Gastrocnemius medialis (tissue), 4 donors: Measurements from ENCODE around the gene KCTD14.

Experiments
- CTCF ChIP-seq, 5 experiments: fragments of 450-650 bp in 3 of 5; fragments of 200-600 bp in 2 of 5; sonication (generic) in 2 of 5; IDR thresholded peaks in 4 of 5; conservative IDR thresholded peaks in 1 of 5; 1 replicate in 4 of 5; 2 replicates in 1 of 5; pipeline ENCODE4 v1.5.1; 2016 to 2019; ENCODE audit warnings: antibody characterized with exemption in 5 of 5, mild to moderate bottlenecking in 3 of 5, moderate library complexity in 3 of 5
- POLR2A ChIP-seq, 2 donors: fragments of 450-650 bp; IDR thresholded peaks; one replicate each; pipeline ENCODE4 v1.6.1; 2017; ENCODE audit warnings: antibody characterized with exemption in 2 of 2, mild to moderate bottlenecking in 2 of 2, moderate library complexity in 2 of 2

- no peak for TF ChIP-seq CTCF (IDR thresholded peaks at IDR 0.05 in 4 of 5, conservative IDR thresholded peaks at IDR 0.05 in 1 of 5)
- no peak for TF ChIP-seq POLR2A (IDR thresholded peaks at IDR 0.05)
Measured at GRCh38 chr11:77981346-77981947, 41.6 kb downstream of the KCTD14 start.
